ENCODE results near the gene NINL.

Gene NINL

GRCh38 chr20:25481918-25482253, 103.4 kb downstream of the NINL start:
- Histone ChIP-seq H2AFZ (ENCODE audit: low read length) (no peak overlapping the region), H3K9me3 (ENCODE audit: low read length) (no peaks in the 10 kb centered on the region), H3K4me3 (ENCODE audit: low read depth, low read length, poor library complexity, severe bottlenecking) (no peak overlapping the region), H3K36me3 (ENCODE audit: insufficient read depth, low read length) (no peaks in the 10 kb centered on the region), H3K4me2 (ENCODE audit: low read length) (no peak overlapping the region), H3K27me3 (ENCODE audit: insufficient read depth, low read length) (no peaks in the 10 kb centered on the region), H3F3A (ENCODE audit: insufficient read depth, low read length) (no peaks in the 10 kb centered on the region), H3K9ac (ENCODE audit: low read length) (no peak overlapping the region), H3K79me2 (ENCODE audit: insufficient read depth, low read length) (no peaks in the 10 kb centered on the region), H3K4me1 (ENCODE audit: insufficient read depth, low read length, severe bottlenecking) (no peaks in the 10 kb centered on the region), H3K9me2 (ENCODE audit: low read depth, low read length) (no peaks in the 10 kb centered on the region), H4K20me1 (ENCODE audit: insufficient read depth, low read length) (no peaks in the 10 kb centered on the region), H3K27ac (ENCODE audit: low read depth, low read length, poor library complexity, severe bottlenecking) (no peak overlapping the region)
- TF ChIP-seq EZH2 (IDR thresholded peaks at IDR 0.05; ENCODE audit: borderline replicate concordance, low read length) = no peak
- no peak for TF ChIP-seq CTCF (IDR thresholded peaks at IDR 0.05; ENCODE audit: low read length)

- H3K4me1 ChIP-seq (ENCODE audit: insufficient read depth, low read length, severe bottlenecking) = no peaks in the 10 kb centered on the region
- TF ChIP-seq EZH2 (IDR thresholded peaks at IDR 0.05; ENCODE audit: borderline replicate concordance, low read length) (no peak), CTCF (IDR thresholded peaks at IDR 0.05; ENCODE audit: low read length) (no peak)
- no peak overlapping the region for H3K27ac ChIP-seq (ENCODE audit: low read depth, low read length, poor library complexity, severe bottlenecking)
- H4K20me1 ChIP-seq (ENCODE audit: insufficient read depth, low read length) = no peaks in the 10 kb centered on the region
- no peak overlapping the region for H3K4me2 ChIP-seq (ENCODE audit: low read length)
- H3K4me3 ChIP-seq (ENCODE audit: low read depth, low read length, poor library complexity, severe bottlenecking) = no peak overlapping the region
- H3K27me3 ChIP-seq (ENCODE audit: insufficient read depth, low read length) = no peaks in the 10 kb centered on the region
- H3K79me2 ChIP-seq (ENCODE audit: insufficient read depth, low read length) = no peaks in the 10 kb centered on the region
- H3K9me3 ChIP-seq (ENCODE audit: low read length) = no peaks in the 10 kb centered on the region
- H3F3A ChIP-seq (ENCODE audit: insufficient read depth, low read length) = no peaks in the 10 kb centered on the region
- no peaks in the 10 kb centered on the region for H3K36me3 ChIP-seq (ENCODE audit: insufficient read depth, low read length)
- no peaks in the 10 kb centered on the region for H3K9me2 ChIP-seq (ENCODE audit: low read depth, low read length)
- no peak overlapping the region for H3K9ac ChIP-seq (ENCODE audit: low read length)
- no peak overlapping the region for H2AFZ ChIP-seq (ENCODE audit: low read length)
Observed at GRCh38 chr20:25481235-25481917, 104.0 kb downstream of the NINL start.

GRCh38 chr20:25480797-25481196, 104.5 kb downstream of the NINL start:
- no peak for TF ChIP-seq CTCF (IDR thresholded peaks at IDR 0.05; ENCODE audit: low read length)
- no peak for TF ChIP-seq EZH2 (IDR thresholded peaks at IDR 0.05; ENCODE audit: borderline replicate concordance, low read length)
- Histone ChIP-seq H3F3A (ENCODE audit: insufficient read depth, low read length) (no peaks in the 10 kb centered on the region), H4K20me1 (ENCODE audit: insufficient read depth, low read length) (no peaks in the 10 kb centered on the region), H3K4me2 (ENCODE audit: low read length) (no peak overlapping the region), H3K9me2 (ENCODE audit: low read depth, low read length) (no peaks in the 10 kb centered on the region), H3K79me2 (ENCODE audit: insufficient read depth, low read length) (no peaks in the 10 kb centered on the region), H3K9me3 (ENCODE audit: low read length) (no peaks in the 10 kb centered on the region), H3K27ac (ENCODE audit: low read depth, low read length, poor library complexity, severe bottlenecking) (no peak overlapping the region), H3K36me3 (ENCODE audit: insufficient read depth, low read length) (no peaks in the 10 kb centered on the region), H3K27me3 (ENCODE audit: insufficient read depth, low read length) (no peaks in the 10 kb centered on the region), H3K4me3 (ENCODE audit: low read depth, low read length, poor library complexity, severe bottlenecking) (no peak overlapping the region), H3K4me1 (ENCODE audit: insufficient read depth, low read length, severe bottlenecking) (no peaks in the 10 kb centered on the region), H3K9ac (ENCODE audit: low read length) (no peak overlapping the region), H2AFZ (ENCODE audit: low read length) (no peak overlapping the region)

All from OCI-LY1 (cell line).